ENCODE results near the gene CFAP70.

CFAP70 gene

GRCh38 chr10:73251683-73252444, 106.8 kb downstream of the CFAP70 start:
- DNase-seq = peak; percentile 1

DNA sequence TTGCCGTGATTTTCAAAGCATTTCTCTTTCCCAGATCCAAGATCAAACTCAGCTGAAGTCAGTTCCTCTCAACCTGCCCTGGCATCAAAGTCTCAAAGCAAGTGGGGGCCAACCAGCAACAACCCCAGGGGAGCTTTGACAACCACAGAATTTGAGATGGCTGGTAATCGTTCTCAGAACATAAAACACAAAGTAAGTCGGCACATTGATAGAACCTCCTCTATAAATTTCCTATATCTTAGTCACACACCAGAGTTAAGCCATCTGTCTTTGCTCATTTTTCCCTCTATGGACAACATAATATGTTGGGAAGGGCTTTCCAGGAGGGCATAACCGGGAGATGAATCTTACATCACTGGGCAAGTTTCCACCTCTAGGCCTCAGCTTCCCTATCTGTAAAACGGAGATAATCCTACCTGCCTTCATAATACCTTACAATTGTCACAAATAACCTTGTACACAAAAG, 110.4 kb downstream of the CFAP70 start:
- no peak for DNase-seq

GRCh38 chr10:73247509-73248258, 111.0 kb downstream of the CFAP70 start:
- DNase-seq = no peak

GRCh38 chr10:73246646-73247508, 111.8 kb downstream of the CFAP70 start, which contains the start of gene DNAJC9:
TSS of gene DNAJC9 (minus strand) at chr10:73247255. CDS start at chr10:73247189, 66 bp downstream.
- peak; percentile 98 for DNase-seq

DNA sequence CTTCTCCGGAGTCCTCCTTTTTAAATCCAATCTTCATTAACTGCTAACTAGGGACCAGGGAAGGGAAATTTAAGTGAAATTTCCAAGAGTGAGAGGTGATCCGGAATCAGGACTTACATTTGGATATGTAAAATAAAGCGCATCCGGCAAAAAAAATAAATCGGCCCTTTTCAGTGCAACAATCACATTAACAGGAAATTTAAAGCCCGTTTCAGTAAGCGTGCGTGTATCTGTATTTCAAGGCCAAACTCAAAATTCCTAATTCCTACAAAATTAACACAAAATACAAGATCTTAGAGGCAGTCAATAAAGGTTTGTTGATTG, 112.4 kb downstream of the CFAP70 start:
- peak; percentile 8 for DNase-seq

DNA sequence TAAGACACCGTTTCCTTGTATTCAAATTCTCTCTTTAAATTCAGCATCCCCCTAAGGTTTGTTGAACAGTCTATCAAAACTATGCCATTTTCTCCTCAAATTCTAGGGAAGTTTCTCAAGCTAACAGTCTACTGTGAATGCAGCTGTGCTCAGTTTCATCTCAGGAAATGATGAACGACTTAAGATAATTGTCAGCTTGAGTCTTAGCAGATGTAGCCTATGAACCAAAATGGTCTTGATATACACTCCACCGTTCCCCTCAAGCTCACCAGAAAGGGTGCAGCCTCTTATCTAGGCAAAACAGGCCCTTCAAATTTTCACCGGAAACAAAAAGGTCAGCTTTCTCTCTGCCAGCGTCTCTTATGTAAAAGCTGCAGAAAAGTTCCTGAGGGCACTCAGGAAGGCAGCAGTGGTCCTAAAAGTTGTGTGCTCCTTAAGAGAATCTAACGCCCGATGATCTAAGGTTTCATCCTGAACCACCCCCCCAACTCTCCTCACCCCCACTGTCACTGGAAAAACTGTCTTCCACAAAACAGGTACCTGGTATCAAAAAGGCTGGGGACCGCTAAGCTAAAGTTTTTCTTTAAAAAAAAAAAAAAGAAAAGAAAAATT, 113.7 kb downstream of the CFAP70 start:
- DNase-seq = peak; percentile 14

DNA sequence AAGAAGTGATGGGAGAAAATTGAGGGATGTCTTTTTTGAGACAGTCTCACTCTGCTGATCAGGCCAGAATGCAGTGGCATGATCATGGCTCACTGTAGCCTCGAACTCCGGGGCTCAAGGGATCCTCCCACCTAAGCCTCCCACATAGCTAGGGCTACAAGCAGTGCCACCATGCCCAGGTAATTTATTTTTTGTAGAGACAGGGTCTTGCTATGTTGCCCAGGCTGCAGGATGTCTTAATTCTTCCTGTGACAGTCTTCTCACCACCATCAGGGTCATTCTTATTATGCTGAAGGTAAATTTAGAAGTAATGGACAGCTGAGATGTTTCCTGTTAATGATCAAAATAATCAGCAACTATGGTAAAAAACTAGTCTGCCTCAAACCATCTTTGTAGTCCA, 118.8 kb downstream of the CFAP70 start:
- DNase-seq = no peak

DNA sequence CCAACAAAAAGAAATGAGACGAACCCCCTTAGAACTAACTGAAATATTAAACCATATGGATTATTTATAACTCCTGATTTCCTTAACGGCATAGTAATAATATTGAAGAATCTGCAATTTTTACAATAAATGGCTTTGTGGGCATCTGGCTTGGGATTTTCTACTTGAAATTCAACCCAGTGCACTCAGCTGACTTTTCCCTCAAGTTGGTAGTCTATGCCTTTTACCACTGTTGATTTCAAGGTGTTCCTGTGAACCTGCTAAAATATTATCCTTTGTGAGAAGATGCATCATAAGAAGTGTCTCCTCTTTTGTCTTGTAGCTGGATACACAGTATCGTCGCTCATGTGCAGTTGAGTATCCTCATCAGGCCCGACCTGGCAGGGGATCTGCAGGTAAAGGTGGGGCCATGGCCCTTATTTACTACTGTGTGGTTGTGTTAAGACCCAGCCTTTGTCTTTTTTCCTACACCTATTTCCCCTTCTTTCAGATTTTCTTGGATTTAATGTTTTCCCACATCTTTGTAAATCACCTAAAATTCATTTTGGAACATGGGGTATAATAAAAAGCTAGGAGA, 119.6 kb downstream of the CFAP70 start:
- DNase-seq = no peak

- no peak for DNase-seq
Measured at GRCh38 chr10:73234695-73235094, 124.0 kb downstream of the CFAP70 start.

GRCh38 chr10:73233883-73234282, 124.8 kb downstream of the CFAP70 start:
- no peak for DNase-seq

- no peak for DNase-seq
Measured at GRCh38 chr10:73232887-73233286, 125.8 kb downstream of the CFAP70 start.

- DNase-seq = no peak
Measured at GRCh38 chr10:73229567-73229966, 129.1 kb downstream of the CFAP70 start.

- no peak for DNase-seq
Measured at GRCh38 chr10:73228247-73228646, 130.4 kb downstream of the CFAP70 start.

- DNase-seq = no peak
Measured at GRCh38 chr10:73226663-73227062, 132.0 kb downstream of the CFAP70 start.

GRCh38 chr10:73225518-73225917, 133.1 kb downstream of the CFAP70 start:
- DNase-seq = no peak

- DNase-seq = no peak
Measured at GRCh38 chr10:73220989-73221388, 137.7 kb downstream of the CFAP70 start.

- DNase-seq = no peak
Measured at GRCh38 chr10:73219384-73219783, 139.3 kb downstream of the CFAP70 start.

- no peak for DNase-seq
Measured at GRCh38 chr10:73218431-73219191, 140.1 kb downstream of the CFAP70 start.

GRCh38 chr10:73217628-73218027, 141.0 kb downstream of the CFAP70 start:
- DNase-seq = no peak

DNA sequence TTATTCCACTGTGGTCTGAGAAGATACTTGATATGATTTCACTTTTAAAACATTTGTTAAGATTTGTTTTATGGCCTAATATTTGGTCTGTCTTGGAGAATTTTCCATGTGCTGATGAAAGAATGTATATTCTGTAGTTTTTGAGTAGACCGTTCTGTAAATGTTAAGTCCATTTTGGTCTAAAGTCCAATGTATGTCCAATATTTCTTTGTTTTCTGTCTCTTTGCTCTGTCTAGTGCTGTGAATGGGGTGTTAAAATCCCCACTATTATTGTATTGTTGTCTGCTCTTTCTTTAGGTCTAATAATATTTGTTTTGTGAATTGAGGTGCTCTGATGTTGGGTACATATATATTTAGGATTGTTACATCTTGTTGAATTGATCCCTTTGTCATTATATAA, 142.9 kb downstream of the CFAP70 start:
- no peak for DNase-seq

- DNase-seq = no peak
Measured at GRCh38 chr10:73211106-73211811, 147.4 kb downstream of the CFAP70 start.
